GM19328 (cell line): Measurements from ENCODE around the gene CISD1.

Experiments used
- ATAC-seq: cut with Tn5 transposase; IDR thresholded peaks from one replicate; pipeline ENCODE4 v1.9.1; 2021; ENCODE audit warnings: mild to moderate bottlenecking, moderate library complexity; ENCODE audit not compliant: unreplicated experiment

CISD1 gene

DNA sequence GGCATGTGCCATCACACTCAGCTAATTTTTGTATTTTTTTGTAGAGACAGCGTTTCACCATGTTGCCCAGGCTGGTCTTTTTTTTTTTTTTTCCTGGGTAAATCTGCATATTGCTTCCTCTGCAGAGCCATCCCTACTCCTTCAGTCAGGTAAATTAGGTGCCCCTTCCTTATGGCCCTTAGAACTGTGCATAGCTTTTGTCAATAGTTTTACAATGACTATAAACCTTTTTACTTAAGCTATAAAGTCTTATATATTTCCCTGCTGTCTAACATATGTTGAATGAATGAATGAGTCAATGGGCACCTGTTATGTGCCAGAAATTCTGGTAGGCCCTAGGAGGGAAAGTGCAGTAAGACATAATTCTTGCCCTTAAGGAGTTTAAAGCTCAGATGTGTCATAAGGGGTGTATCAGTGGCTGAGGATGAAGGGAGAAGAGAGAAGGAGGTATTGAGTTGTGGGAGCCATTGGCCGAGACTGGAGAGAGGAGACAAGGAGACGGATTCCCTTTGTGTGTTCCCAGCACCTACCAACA lies 35.2 kb downstream of the CISD1 start:
- no peak for ATAC-seq

DNA sequence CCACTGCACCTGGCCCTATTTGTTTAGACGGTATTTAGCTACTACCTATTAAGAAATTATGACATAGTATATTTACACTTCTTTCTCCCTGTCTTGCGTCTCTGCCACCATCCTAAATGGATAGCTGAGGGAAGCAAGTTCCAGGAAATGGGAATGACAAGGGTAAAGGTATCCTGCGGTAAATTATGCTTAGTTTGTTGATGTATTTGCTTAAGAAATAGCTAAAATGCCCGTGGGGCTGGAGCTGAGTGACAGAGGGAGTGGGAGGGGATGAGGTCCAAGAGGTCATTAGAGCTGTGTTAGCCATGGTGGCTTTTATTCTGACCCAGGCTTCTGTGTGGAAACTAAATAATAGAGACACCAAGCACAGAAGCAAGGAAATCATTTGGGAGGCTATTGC lies 36.9 kb downstream of the CISD1 start:
- no peak for ATAC-seq

DNA sequence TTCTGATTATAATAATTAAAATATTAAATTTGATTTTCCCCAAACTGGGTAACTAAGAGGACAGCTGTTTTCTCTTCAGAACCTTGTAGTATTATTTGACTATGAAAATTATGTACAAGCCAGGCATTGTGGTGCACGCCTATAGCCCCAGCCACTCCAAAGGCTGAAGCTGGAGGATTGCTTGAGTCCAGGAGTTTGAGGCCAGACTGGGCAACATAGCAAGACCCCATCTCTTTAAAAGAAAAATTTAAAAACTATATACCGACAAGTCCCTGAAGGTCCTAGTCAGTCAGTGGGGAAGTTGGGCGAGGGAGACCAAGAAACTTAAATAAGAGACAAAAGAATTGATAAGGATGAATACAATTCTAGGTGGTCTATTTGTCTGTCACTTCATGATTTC lies 38.7 kb downstream of the CISD1 start:
- ATAC-seq: no peak

DNA sequence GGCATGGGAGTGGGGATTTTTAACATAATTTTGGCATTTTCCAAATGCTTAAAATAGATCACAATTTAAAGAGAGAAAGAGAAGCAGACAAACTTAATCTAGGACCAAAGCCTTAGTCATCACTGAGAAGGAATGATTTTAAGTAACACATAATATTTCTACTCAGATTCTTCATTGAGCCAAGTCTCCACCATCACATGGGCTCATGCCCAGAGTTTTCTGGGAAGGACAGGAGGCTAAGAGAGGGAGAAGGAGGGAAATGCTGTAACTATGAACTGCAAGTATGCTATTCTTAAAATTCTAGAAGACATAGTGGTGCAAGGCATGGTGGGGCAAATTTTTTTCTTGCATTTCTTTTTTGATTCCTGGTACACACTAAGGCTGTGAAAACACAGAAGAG lies 42.1 kb downstream of the CISD1 start:
- ATAC-seq: no peak

DNA sequence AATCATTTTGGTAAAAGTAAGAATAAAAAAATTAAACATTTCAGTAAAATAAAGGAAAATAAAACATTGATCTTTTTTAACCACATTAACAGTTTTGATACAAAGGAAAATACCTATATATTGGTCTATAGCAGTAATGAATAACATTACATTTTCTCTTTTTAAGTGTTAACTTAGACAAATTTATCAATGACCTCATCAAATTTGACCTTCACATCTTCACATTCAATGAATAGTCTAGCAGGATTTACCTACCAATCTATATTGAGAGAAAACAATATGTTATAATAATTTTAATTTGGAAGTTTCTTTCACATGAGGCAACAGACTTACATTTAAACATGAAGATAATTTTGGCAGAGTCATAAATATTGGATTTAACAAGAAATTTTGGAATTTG lies 47.9 kb downstream of the CISD1 start:
- ATAC-seq: no peak

DNA sequence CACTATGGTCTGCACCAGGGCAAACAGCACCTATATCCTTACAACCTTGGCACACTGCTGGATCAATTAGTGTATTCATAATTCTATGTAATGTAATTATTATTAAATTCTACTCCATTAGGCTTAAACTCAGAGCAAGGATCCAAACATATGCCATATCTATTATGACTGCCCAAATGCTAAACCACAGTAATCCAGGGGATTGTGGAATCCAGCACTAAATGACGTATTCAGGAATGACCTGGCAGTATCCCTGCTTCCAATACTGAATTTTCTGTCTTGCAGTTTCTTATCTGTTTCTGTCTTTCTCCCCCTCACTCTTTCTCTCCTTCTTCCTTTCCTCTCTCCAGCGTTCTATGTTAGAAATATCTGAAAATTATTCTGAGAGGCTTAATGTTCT lies 49.4 kb downstream of the CISD1 start:
- no peak for ATAC-seq

DNA sequence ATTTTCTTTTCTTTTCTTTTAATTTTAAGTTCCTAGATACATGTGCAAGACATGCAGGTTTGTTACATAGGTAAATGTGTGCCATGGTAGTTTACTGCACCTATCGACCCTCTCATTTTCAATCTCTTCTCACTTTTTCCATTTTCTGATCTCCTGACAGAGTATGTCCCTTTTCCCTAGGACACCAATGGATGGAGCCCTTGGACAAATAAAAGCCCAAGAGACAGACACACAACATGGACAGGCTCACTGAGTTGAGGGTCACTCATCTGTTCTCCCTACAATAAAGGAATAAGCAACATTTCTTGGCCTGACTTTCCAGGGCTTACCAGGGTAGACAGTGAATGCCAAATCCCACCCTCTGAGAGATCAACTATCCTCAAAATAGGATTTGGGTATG lies 50.6 kb downstream of the CISD1 start:
- ATAC-seq: no peak

DNA sequence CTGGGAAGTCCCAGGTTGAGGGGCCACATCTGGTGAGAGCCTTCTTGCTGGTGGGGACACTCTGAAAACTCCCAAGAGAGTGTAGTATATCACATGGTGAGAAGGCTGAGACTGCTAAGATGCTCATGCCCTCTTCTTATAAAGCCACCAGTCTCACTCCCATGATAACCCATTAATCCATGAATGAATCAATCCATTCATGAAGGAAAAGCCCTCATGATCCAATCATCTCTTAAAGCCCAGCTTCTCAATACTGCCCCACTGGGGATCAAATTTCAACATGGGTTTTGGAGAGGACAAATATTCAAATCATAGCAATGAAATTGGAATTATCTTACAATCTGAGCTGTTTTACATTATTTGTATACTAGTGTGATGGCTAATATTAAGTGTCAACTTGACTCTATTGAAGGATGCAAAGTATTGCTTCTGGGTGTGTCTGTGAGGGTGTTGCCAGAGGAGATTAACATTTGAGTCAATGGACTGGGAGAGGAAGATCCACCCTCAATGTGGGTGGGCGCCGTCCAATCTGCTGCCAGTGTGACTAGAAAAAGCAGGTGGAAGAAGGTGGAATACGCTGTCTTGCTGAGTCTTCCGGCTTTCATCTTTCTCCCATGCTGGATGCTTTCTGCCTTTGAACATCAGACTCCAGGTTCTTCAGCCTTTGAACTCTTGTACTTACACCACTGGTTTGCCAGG lies 51.5 kb downstream of the CISD1 start:
- ATAC-seq: no peak

DNA sequence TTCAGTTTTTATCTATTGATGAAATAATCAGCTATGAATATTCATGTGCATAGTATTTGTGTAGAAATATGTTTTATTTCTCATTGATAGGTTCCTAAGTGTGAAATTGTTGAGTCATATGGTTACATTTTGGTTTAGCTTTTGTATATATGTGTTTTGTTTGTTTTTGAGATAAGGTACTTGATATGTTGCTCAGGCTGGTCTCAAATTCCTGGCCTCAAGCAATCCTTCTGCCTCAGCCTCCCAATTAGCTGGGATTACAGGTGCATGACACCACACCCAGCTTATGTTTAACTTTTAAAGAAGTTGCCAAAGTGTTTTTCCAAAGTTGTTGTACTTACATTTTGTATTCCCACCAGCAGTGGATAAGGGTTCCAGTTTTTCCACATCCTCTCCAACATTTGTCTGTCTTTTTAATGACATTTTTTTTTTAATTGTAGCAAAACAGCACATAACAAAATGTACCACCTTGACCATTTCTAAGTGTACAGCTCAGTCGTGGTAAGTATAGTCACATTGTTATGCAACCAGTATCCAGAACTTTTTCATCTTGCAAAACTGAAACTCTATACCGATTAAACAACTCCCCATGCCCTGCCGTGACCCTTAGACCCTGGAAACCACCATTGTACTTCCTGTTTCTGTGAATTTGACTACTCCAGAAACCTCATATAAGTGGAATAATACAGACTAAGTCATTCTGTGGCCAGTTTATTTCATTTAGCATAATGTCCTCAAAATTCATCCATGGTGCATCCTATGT lies 53.3 kb downstream of the CISD1 start:
- ATAC-seq: peak; percentile 50

DNA sequence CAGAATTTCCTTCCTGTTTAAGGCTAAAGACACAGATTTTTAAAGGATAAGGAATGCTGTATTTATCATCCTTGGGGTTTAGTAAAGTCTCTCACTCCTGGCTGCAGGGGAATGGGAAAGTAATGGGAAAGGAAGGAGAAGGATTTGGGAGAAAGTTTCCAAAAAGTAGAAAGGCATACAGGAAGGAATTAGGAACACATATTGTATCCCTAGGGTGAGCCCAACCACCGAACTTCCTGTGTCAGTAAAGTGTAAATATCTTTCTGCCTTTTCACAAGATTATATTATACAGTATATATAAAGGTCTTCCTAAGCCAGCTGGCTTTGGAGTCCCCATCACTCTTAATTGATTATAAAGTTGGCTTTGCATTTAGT lies 53.9 kb downstream of the CISD1 start:
- no peak for ATAC-seq

DNA sequence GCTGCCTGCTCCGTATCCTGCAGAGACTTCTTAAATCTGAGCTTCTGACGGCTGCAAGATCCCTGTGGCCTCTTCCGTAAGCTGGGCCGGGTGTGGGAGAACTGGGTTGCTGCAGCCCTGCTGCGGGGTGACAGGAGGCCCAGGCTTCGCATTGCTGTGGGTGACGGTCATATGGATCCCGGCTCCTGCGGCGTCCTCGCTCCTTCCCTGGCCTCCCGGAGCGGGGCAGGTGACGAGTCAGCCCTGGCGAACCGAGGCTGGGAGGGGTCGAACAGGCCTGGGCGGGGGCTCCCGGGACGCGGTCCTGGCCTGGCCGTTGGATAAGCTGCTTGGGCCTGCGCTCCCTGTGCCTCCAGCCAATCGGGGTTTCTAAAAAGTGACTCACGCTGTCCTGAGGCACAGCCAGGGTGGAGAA lies 58.0 kb downstream of the CISD1 start:
- ATAC-seq: no peak

DNA sequence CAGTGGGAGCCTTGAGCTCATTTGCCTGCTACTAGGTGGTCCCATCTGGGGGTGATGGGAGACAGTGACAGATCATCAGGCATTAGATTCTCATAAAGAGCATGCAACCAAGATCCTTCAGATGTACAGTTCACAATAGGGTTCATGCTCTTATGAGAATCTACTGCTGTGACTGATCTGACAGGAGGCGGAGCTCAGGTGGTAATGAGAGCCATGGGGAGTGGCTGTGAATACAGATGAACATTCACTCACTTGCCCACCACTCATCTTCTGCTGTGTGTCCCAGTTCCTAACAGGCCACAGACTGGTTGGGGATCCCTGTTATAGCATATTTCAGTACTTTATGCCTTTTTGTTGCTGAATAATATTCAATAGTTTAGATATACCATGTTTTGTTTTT lies 59.3 kb downstream of the CISD1 start:
- no peak for ATAC-seq

DNA sequence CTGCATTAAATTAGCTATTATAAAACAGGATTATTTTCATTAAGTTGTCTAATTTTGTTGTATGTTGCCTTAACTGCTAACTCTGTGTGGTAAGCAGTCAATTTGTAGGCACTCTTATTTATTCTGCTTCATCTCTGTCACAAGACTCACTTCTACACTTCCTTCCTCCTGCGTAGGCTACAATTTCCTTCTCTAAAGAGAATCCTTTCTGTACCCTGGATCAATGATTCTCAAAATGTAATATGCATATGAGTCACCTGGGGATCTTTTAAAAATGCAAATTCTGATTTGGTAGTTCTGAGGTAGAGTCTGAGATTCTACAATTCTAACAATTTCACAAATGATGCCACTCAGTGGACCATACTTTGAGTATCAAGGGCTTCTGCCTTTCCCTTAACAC lies 61.5 kb downstream of the CISD1 start:
- no peak for ATAC-seq

DNA sequence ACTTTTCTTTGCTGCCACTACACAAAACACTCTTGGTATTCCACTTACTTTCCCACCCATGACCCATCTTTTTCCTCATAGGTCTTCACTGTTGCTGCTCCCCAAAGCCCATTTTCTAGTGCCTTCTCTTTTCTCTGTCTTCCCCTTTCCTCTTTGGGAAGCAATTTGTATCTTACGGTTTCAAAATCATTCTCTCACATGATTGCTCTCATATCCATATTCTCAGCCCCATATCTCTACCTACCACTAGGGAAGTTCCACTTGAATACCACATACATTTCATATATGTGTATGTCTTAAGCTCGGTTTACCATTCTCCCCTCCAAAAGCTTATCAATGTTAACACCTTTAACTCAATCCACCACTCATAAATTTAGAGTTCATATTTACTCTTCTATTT lies 62.7 kb downstream of the CISD1 start:
- no peak for ATAC-seq

DNA sequence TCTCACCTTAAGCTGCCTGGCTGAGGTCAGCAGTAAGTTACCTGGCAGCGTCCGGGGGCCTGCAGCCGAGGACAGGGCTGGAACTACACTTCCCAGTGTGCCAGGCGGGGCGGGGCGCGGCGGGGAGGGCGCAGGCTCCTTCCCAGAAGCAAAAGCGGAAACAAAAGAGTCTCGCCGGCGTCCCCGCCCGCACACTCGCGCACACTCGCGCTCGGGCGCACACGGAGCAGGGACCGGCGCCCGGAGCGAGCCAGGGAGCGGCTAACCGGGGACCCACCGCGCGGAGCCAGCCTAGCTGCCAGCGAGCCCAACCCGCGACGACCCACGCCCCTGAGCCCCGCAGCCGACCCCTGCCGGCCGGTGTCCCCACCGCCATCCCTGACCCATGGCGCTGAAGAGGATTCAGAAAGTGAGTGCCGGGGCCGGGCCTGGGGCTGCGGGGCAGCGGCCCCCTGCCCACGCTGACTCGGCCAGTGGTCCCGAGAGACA lies 65.9 kb downstream of the CISD1 start, which contains the start of gene UBE2D1:
Gene UBE2D1, plus strand, starts transcription at position 190 of the 489 bp plus-strand sequence. Its CDS starts 196 bp downstream, at position 386.
- ATAC-seq: peak; percentile 99

DNA sequence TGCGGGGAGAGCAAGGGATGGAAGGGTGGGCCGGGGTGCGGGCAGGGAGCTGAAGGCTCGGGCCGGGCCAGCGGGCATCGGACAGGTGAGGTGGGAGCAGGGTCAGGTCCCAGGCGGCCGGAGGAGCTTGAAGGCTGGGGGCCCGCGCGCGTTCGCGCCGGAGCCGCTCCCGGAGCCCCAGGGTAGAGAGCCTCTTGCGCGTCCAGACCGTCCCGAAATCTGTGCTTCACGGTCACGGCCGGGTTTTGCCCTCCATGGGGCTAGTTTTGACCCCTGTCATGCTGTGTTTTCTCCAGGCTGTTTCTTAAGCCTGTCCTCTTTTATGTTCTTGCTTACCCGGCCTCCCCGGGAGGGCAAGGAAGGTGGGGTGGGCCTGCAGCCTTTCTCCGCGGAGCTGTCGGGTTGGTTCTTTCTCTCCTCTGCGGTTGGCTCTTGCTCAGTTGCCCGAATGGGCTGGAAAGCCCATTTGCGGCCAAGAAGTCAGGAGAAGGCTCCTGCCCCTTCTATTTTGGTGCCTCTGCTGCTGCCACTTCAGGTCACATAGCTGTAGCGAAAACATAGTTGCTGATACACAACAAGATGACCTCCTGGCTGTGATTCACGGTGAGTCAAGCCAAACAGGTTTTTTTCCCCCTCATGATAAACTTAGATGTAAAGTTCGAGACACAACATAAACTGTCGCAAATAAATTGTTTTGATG lies 66.5 kb downstream of the CISD1 start:
- ATAC-seq: peak; percentile 35

DNA sequence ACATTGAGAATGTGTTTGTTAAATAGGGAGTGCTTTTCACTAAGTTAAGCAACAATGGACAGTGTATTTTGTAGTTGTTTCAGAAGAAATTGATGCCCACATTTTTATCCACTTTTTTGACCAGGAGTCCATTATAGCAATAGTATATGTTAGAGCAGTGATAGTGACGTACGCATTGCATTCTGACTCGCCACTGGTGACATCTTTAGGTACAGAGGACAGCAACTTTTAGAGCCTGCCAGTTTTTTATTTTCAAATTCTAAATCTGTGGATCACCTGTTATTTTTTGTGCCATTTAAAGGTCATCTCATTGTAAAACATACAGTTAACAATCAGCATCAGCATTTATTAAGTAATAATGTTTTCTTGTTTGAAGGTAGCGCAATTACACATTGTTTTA lies 67.3 kb downstream of the CISD1 start:
- ATAC-seq: no peak
